ENCODE results near the gene ARHGEF11. TPM values are rescaled to one million over a fixed set of nuclear protein-coding genes. Genes with fewer than 3 reads are reported as not detected.
A peak's percentile ranks its signal among the peaks of the same experiment; 100 is the strongest.

Gene ARHGEF11
- total and polyA plus RNA-seq, 7 donors: 7.0 to 22.8 (median 19.9) TPM

DNA sequence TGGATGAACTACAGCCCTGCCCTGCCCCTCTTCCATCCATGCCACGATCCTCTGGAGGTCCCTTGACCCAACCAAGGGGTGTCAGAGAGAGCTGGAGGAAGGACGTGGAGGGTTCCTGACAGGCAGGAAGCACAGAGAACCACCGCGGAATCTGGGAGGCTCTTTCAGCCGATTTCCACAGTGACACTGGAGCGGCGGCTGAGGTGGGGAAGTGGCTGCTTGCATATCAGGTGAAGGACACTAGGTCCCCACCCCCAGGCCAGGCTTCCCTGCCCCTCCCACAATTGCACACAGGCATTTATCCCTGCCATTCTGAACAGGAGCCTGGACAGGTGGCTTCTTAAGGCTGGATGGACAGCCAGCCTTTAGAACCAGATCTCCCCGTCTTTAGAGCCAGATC lies 107.7 kb downstream of the ARHGEF11 start:
- TF ChIP-seq, protein P1, sequence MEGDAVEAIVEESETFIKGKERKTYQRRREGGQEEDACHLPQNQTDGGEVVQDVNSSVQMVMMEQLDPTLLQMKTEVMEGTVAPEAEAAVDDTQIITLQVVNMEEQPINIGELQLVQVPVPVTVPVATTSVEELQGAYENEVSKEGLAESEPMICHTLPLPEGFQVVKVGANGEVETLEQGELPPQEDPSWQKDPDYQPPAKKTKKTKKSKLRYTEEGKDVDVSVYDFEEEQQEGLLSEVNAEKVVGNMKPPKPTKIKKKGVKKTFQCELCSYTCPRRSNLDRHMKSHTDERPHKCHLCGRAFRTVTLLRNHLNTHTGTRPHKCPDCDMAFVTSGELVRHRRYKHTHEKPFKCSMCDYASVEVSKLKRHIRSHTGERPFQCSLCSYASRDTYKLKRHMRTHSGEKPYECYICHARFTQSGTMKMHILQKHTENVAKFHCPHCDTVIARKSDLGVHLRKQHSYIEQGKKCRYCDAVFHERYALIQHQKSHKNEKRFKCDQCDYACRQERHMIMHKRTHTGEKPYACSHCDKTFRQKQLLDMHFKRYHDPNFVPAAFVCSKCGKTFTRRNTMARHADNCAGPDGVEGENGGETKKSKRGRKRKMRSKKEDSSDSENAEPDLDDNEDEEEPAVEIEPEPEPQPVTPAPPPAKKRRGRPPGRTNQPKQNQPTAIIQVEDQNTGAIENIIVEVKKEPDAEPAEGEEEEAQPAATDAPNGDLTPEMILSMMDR (IDR thresholded peaks at IDR 0.05): no peak
- DNase-seq (peak in 1 of 2 donors; percentile 45), ATAC-seq (no peak)
- H3K36me3 ChIP-seq (ENCODE audit: insufficient read depth in 1 of 2, low read depth in 1 of 2): peaks cover 5 to 84% of the 10 kb centered on the region in 2 donors
- H3K4me3 ChIP-seq: no peak overlapping the region
- H3K27ac ChIP-seq: no peak overlapping the region
- 77 to 83% (median 77%) methylated on average over 8 of the region's 8 CpGs for WGBS, 3 donors
- no peaks in the 10 kb centered on the region for H3K27me3 ChIP-seq (ENCODE audit: insufficient read depth in 3 of 3, low read length in 2 of 3)
- intact Hi-C loops (cut with DNase I): no loop called here
- no peaks in the 10 kb centered on the region for H3K9me3 ChIP-seq
- H3K4me1 ChIP-seq: no peaks in the 10 kb centered on the region

DNA sequence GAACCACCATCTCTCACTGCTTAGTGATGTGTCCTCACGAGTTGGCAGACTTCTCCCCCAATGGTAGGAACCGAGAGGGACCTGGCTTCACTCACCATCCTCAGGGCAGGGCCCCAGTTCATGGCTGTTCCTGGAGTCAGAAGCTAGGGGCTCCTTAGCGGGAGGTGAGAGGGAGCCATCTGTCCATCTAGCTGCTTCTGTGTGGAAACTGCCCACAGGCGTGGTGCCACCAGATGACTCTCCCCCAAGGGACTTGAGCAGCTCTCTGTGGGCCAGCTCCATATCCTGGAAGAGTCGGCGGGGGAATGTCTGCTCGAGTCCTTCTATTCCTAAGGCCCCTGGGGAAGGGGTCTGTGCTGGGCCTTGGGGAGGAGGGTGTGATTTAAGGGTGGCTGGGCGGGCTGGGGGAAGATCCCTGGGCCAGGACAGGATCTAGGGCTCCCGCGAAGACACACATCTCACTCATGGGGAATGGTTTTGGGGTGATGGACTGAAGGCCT lies 108.8 kb downstream of the ARHGEF11 start:
- ATAC-seq (no peak), DNase-seq (peak in 1 of 2 donors; percentile 45)
- Histone ChIP-seq H3K9me3 (no peaks in the 10 kb centered on the region), H3K4me3 (no peak overlapping the region), H3K27me3 (ENCODE audit: insufficient read depth in 3 of 3, low read length in 2 of 3) (no peaks in the 10 kb centered on the region), H3K27ac (no peak overlapping the region), H3K36me3 (ENCODE audit: insufficient read depth in 1 of 2, low read depth in 1 of 2) (peaks cover 5 to 72% of the 10 kb centered on the region in 2 donors), H3K4me1 (no peaks in the 10 kb centered on the region)
- WGBS, 3 donors: 71 to 83% (median 81%) methylated on average over 10 of the region's 10 CpGs
- intact Hi-C loops (cut with DNase I): no loop called here
- TF ChIP-seq, protein P1 (IDR thresholded peaks at IDR 0.05): no peak

DNA sequence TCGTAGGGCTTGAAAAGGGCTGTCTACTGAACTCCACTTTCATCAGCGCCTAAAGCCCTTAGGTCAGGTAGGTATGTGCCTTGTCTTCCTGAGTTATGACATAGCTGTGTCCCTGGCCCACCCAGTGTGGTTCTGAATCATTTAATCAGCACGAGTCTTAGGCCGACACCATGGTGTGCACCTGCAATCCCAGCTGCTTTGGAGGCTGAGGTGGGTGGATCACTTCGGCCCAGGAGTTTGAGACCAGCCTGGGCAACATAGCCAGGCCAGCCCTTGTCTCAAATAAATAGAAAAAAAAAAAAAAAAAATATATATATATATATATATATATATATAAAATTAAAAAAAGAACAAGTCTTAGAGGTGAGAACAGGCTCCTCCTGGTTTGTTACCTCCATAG lies 109.4 kb downstream of the ARHGEF11 start:
- Histone ChIP-seq H3K4me3 (no peak overlapping the region), H3K36me3 (ENCODE audit: insufficient read depth in 1 of 2, low read depth in 1 of 2) (peaks cover 5 to 67% of the 10 kb centered on the region in 2 donors), H3K4me1 (no peaks in the 10 kb centered on the region), H3K27me3 (ENCODE audit: insufficient read depth in 3 of 3, low read length in 2 of 3) (no peaks in the 10 kb centered on the region), H3K9me3 (no peaks in the 10 kb centered on the region), H3K27ac (no peak overlapping the region)
- WGBS, 3 donors: 91 to 95% (median 93%) methylated on average over 5 of the region's 5 CpGs
- ATAC-seq: no peak
- TF ChIP-seq, protein P1 (IDR thresholded peaks at IDR 0.05): no peak
- DNase-seq: no peak
- intact Hi-C loops (cut with DNase I): no loop called here

DNA sequence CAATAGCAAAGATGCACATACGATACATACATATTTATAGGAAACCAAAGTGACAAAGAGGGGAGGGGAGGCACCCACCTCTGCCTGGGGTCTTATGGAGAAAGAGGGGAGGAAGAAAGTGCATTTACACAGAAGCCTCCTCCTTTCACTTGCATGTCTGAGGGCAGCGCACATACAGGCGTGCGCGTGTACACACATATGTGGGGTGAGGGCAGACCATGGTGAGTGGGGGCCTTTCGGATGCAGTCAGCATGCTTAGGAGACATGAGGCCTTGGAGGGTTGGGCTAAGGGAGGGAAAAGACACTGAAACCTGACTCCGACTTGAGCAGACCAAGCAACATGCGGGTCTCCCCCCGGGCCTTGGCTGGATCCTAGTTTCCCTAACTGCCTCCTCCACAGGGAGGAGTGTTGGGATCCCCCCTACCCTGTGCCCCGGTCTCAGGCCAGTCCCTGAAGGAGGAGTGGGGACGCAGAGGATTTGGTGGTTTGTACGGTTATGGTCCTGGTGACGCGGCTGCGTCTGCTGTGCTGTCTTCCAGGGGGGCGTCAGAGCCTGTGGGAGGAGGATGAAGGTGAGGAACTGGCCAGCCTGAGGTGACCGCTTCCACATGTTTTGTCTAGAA lies 109.9 kb downstream of the ARHGEF11 start:
- intact Hi-C loops (cut with DNase I): no loop called here
- Histone ChIP-seq H3K27me3 (ENCODE audit: insufficient read depth in 3 of 3, low read length in 2 of 3) (peaks cover 0 to 3% (median 0%) of the 10 kb centered on the region in 3 donors), H3K4me1 (no peaks in the 10 kb centered on the region), H3K36me3 (ENCODE audit: insufficient read depth in 1 of 2, low read depth in 1 of 2) (peaks cover 5 to 61% of the 10 kb centered on the region in 2 donors), H3K27ac (no peak overlapping the region), H3K4me3 (no peak overlapping the region), H3K9me3 (no peaks in the 10 kb centered on the region)
- TF ChIP-seq, protein P1 (IDR thresholded peaks at IDR 0.05): no peak
- WGBS, 3 donors: 85 to 88% (median 87%) methylated on average over 17 of the region's 17 CpGs
- peak in 1 of 2 donors; percentile 35 for DNase-seq
- no peak for ATAC-seq

Data from psoas muscle (tissue), 8 donors.